Left lung (tissue), 14 donors: ENCODE results near the gene RBMXL3. TPM values are rescaled to one million over a fixed set of nuclear protein-coding genes. Genes with fewer than 3 reads are reported as not detected.
A peak's percentile ranks its signal among the peaks of the same experiment; 100 is the strongest.

Experiments used
- ATAC-seq: fragments of 200-7000 bp; cut with Tn5 transposase; one replicate; pipeline ENCODE4 v1.9.1; 2020; ENCODE audit warnings: moderate library complexity
- DNase-seq, 4 donors: peaks; one replicate each; pipeline ENCODE4 v3.0.0-alpha.2; 2013 to 2020
- H3K27ac ChIP-seq, 2 donors: fragments of 200-600 bp; sonication (generic) in 1 of 2; one replicate each; pipeline versions ENCODE4 v1.5.0 to v1.8.0; 2020 to 2021
- H3K27me3 ChIP-seq, 2 donors: fragments of 200-600 bp; sonication (generic) in 1 of 2; one replicate each; pipeline versions ENCODE4 v1.5.0 to v1.8.0; 2020 to 2021
- H3K36me3 ChIP-seq, 2 donors: fragments of 200-600 bp; sonication (generic) in 1 of 2; one replicate each; pipeline versions ENCODE4 v1.5.0 to v1.8.0; 2020 to 2021
- H3K4me1 ChIP-seq, 2 donors: fragments of 200-600 bp; one replicate each; pipeline ENCODE4 v1.8.0; 2021
- H3K4me3 ChIP-seq, 2 donors: fragments of 200-600 bp; sonication (generic) in 1 of 2; one replicate each; pipeline versions ENCODE4 v1.5.0 to v1.8.0; 2020 to 2021; ENCODE audit warnings: mild to moderate bottlenecking in 1 of 2
- H3K9me3 ChIP-seq, 2 donors: fragments of 200-600 bp; sonication (generic) in 1 of 2; one replicate each; pipeline versions ENCODE4 v1.5.0 to v1.8.0; 2020 to 2021
- CTCF ChIP-seq, 2 donors: fragments of 200-600 bp; sonication (generic) in 1 of 2; IDR thresholded peaks; one replicate each; pipeline versions ENCODE4 v1.5.0 to v1.8.0; 2021; ENCODE audit warnings: antibody characterized with exemption in 2 of 2
- intact Hi-C, 2 donors: fragments of 100-400 bp; cut with DNase I; formaldehyde crosslinking; loops; one replicate each; pipeline versions ENCODE4 v1.11.2 to v1.14.2; 2022
- long read RNA-seq, 12 donors: library from polyadenylated mRNA in 2 of 12; unstranded in 2 of 12; transcript quantifications; one replicate each; pipeline ENCODE4 v2.0.0 and lab custom pipeline, GENCODE V29; 2019 to 2026
- polyA plus RNA-seq, 6 donors: library from polyadenylated mRNA; unstranded; fragments of 120-200 nt; gene quantifications; one replicate each; pipeline ENCODE4 v1.2.1, GENCODE V29; 2013; ENCODE audit not compliant: insufficient read length in 6 of 6
- total RNA-seq, 2 donors: library from RNA; stranded (reverse); fragmentation: NEBNext Ultra II Directional; extraction: Animal tissue kit (Norgen Biotek cat#: 25700); gene quantifications; one replicate each; pipeline ENCODE4 v1.2.1, GENCODE V29; 2021
- donor health status: DM: no; HTN: yes; CAD: no.
- donor health status: DM: no; HTN: no; CAD: no.

Gene RBMXL3
- total RNA-seq: not detected
- polyA plus RNA-seq: not detected
- long read RNA-seq, donor 1: 0 reads
- long read RNA-seq, donor 2: 0 reads
- long read RNA-seq, donor 3: 0 reads
- long read RNA-seq, donor 4: 0 reads
- long read RNA-seq, donor 5: 0 reads
- long read RNA-seq, donor 6: 0 reads
- long read RNA-seq, donor 7: 0 reads
- long read RNA-seq, donor 8: 0 reads
- long read RNA-seq, donor 9: 0 reads
- long read RNA-seq, donor 10: 0 reads
- long read RNA-seq, donor 11: 0 reads
- long read RNA-seq, donor 12: 0 reads

GRCh38 chrX:115189110-115189509 is at the start of gene RBMXL3:
Gene RBMXL3, plus strand, starts transcription at chrX:115189410. Its CDS starts 32 bp downstream, at chrX:115189442.
- Histone ChIP-seq H3K27me3 (peaks cover 0 to 4% of the 10 kb centered on the region in 2 donors), H3K4me3 (no peak within 1 kb of the TSS), H3K36me3 (no peaks in the 10 kb centered on the region), H3K9me3 (peaks cover 0 to 8% of the 10 kb centered on the region in 2 donors), H3K27ac (no peak within 1 kb of the TSS), H3K4me1 (no peaks in the 10 kb centered on the region)
- ATAC-seq: no peak
- no peak for DNase-seq
- TF ChIP-seq CTCF (IDR thresholded peaks at IDR 0.05): no peak
- intact Hi-C loops: no loop called here

GRCh38 chrX:115142057-115142456 is 47.2 kb upstream of the RBMXL3 start:
- intact Hi-C loops: no loop called here

GRCh38 chrX:115147220-115147619 is 42.0 kb upstream of the RBMXL3 start:
- intact Hi-C loops: no loop called here
- Histone ChIP-seq H3K9me3 (no peaks in the 10 kb centered on the region), H3K4me1 (no peaks in the 10 kb centered on the region), H3K36me3 (no peaks in the 10 kb centered on the region), H3K27me3 (no peaks in the 10 kb centered on the region), H3K27ac (no peak overlapping the region), H3K4me3 (no peak overlapping the region)
- ATAC-seq (peak; percentile 61), DNase-seq (peak in 1 of 4 donors; percentile 4)
- TF ChIP-seq CTCF (IDR thresholded peaks at IDR 0.05): peak; percentile 24 to 36

More at GRCh38 chrX:115142057-115142456, 47.2 kb upstream of the RBMXL3 start:
- H3K27ac ChIP-seq: no peak overlapping the region
- H3K4me3 ChIP-seq: no peak overlapping the region
- ATAC-seq (no peak), DNase-seq (no peak)
- no peak for TF ChIP-seq CTCF (IDR thresholded peaks at IDR 0.05)
- H3K4me1 ChIP-seq: no peaks in the 10 kb centered on the region
- H3K36me3 ChIP-seq: no peaks in the 10 kb centered on the region
- no peaks in the 10 kb centered on the region for H3K9me3 ChIP-seq
- H3K27me3 ChIP-seq: no peaks in the 10 kb centered on the region

GRCh38 chrX:115173181-115173580 is 16.0 kb upstream of the RBMXL3 start:
- TF ChIP-seq CTCF (IDR thresholded peaks at IDR 0.05): no peak
- intact Hi-C loops: no loop called here
- DNase-seq (no peak), ATAC-seq (no peak)
- Histone ChIP-seq H3K36me3 (no peaks in the 10 kb centered on the region), H3K4me3 (no peak overlapping the region), H3K9me3 (no peaks in the 10 kb centered on the region), H3K27me3 (peaks cover 0 to 2% of the 10 kb centered on the region in 2 donors), H3K4me1 (no peaks in the 10 kb centered on the region), H3K27ac (no peak overlapping the region)

GRCh38 chrX:115174548-115174947 is 14.7 kb upstream of the RBMXL3 start:
- H3K27me3 ChIP-seq: peaks cover 0 to 7% of the 10 kb centered on the region in 2 donors
- H3K36me3 ChIP-seq: no peaks in the 10 kb centered on the region
- no peak overlapping the region for H3K4me3 ChIP-seq
- H3K27ac ChIP-seq: no peak overlapping the region
- H3K9me3 ChIP-seq: no peaks in the 10 kb centered on the region
- no peaks in the 10 kb centered on the region for H3K4me1 ChIP-seq
- no peak for TF ChIP-seq CTCF (IDR thresholded peaks at IDR 0.05)
- intact Hi-C loops: no loop called here
- DNase-seq (no peak), ATAC-seq (no peak)
